ENCODE measurements around the gene TIMM8B.
"Not testable (repeated sequence)": the region's sequence is repeated elsewhere in the genome, so short reads cannot be mapped to it uniquely, and the experiment has no call there.

The TIMM8B gene

GRCh38 chr11:112086422-112087191 lies at the start of gene TIMM8B, which contains the start of gene SDHD:
Gene TIMM8B, minus strand, starts transcription at chr11:112086756. Its CDS starts 33 bp downstream, at chr11:112086723.
Gene SDHD, plus strand, starts transcription at chr11:112086873. Its CDS starts 35 bp downstream, at chr11:112086908.
- DNase-seq = peak; percentile 98

GRCh38 chr11:112134473-112134872 lies 47.9 kb upstream of the TIMM8B start:
- DNase-seq = no peak

GRCh38 chr11:112132737-112133136 lies 46.2 kb upstream of the TIMM8B start:
- DNase-seq = no peak

- DNase-seq = no peak
Observed at GRCh38 chr11:112129656-112130055, 43.1 kb upstream of the TIMM8B start.

GRCh38 chr11:112128483-112129121 lies 42.0 kb upstream of the TIMM8B start:
- DNase-seq = peak; percentile 57

GRCh38 chr11:112127056-112127455 lies 40.5 kb upstream of the TIMM8B start:
- no peak for DNase-seq

GRCh38 chr11:112123129-112123528 lies 36.6 kb upstream of the TIMM8B start:
- DNase-seq = no peak

- no peak for DNase-seq
Observed at GRCh38 chr11:112121981-112122615, 35.5 kb upstream of the TIMM8B start.

- no peak for DNase-seq
Observed at GRCh38 chr11:112118176-112118575, 31.6 kb upstream of the TIMM8B start.

GRCh38 chr11:112115386-112115785 lies 28.8 kb upstream of the TIMM8B start:
- no peak for DNase-seq

- DNase-seq = no peak
Observed at GRCh38 chr11:112114460-112114859, 27.9 kb upstream of the TIMM8B start.

- peak; percentile 40 for DNase-seq
Observed at GRCh38 chr11:112113539-112114457, 27.2 kb upstream of the TIMM8B start.

- no peak for DNase-seq
Observed at GRCh38 chr11:112106070-112106469, 19.5 kb upstream of the TIMM8B start.

- DNase-seq = no peak
Observed at GRCh38 chr11:112103446-112103845, 16.9 kb upstream of the TIMM8B start.

GRCh38 chr11:112100462-112100861 lies 13.9 kb upstream of the TIMM8B start:
- DNase-seq = no peak

- DNase-seq = no peak
Observed at GRCh38 chr11:112097734-112098528, 11.4 kb upstream of the TIMM8B start.

- DNase-seq = no peak
Observed at GRCh38 chr11:112096194-112096593, 9.6 kb upstream of the TIMM8B start.

GRCh38 chr11:112095302-112095701 lies 8.7 kb upstream of the TIMM8B start:
- not testable (repeated sequence) for DNase-seq

GRCh38 chr11:112087212-112087611 lies 656 bp upstream of the TIMM8B start:
- DNase-seq = no peak

- DNase-seq = no peak
Observed at GRCh38 chr11:112085822-112086421, 634 bp downstream of the TIMM8B start.

- no peak for DNase-seq
Observed at GRCh38 chr11:112082729-112083128, 3.8 kb downstream of the TIMM8B start.

Data from NCI-H1092 (cell line).